GM18951 (cell line): ENCODE measurements around the gene SLC13A4.

Experiments used
- POLR2A ChIP-seq: IDR thresholded peaks from 4 replicates; pipeline ENCODE4 v1.6.1; 2011; ENCODE audit warnings: mild to moderate bottlenecking; ENCODE audit not compliant: insufficient read length, insufficient read depth; ENCODE audit errors: extremely low read depth
- in situ Hi-C: fragments of 300-500 bp; cut with MboI; formaldehyde crosslinking; loops from one replicate; pipeline ENCODE4 v1.12.0; 2022; ENCODE audit warnings: low sequenced_read_pairs, mixed read lengths, inconsistent platforms; ENCODE audit not compliant: unreplicated experiment

SLC13A4 gene

DNA sequence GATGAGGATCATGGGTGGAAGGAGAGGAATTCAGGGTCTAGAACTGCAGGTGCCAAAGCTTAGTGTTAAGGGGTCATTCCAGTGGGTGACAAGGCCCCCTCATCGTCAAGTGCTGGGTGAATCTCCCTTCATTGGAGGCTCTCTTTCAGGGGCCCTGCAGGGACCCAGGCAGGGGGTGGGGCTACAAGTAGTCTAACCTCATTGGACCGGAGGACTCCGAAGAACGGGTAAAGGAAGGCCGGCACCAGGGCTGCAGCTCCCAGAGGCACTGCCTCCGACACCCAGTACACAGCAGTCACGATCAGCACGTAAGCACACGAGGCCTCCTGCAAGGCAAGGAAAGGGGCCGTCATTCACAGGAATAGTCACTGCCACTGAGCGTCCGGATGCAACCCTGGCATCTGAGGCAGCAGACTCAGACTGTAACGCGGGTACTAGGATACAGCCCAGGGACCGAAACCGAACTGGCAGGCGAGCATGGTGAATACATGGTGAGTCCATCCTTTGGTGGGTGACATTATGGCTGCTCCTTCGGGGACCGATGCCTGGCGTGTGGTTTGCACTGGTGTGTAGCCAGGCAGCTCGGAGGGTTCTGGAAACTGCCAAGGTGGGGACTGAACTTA is 6.7 kb downstream of the SLC13A4 start:
- in situ Hi-C loops = no loop called here
- no peak for TF ChIP-seq POLR2A

DNA sequence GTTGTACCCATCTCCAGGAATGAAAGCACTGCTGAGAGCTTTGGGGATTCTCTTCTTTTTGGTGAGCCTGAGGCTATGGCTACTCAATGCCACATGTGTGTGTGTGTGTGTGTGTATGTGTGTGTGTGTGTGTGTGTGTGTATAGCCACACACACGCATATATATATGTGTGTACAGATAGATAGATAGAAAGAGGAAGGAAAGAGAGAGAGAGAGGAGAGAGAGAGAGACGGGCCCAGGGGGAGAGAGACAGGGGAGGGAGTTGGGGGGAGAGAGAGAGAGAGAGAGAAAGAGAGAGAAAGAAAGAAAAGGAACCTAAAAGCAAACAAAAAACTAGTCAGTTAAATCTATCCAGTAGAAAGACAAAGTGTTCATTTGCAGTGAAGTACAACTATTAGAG is 8.3 kb downstream of the SLC13A4 start:
- no peak for TF ChIP-seq POLR2A
- in situ Hi-C loops = no loop called here

DNA sequence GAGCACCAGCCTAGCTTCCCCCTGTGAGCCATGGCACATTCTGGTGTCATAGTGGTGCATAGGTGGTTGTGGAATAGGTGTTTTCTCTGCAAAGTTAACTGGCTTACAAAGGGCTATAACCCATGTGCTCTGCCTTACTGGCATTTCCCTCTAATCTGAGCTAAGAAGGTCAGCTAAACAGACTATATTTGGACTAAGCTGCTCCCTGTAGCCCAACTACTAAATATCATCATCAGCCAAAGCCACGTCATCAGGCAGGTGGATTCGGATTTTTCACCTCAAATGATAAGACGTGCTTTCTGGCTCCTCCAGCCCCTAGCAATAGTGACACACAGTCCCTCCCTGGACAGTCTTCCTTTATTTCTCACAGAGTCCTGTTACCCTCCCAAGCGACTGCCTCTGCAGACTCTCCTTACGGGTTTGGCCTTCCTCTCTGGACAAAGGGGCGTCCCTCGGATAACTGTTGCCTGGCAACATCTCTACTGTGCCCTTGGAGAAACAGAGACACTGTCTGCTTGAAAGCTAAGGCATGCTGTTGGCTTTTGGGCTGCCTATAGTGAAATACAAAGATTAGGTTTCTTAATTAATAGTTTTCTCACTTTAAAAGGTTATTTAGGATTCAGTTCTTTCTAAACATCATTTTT is 9.1 kb downstream of the SLC13A4 start:
- no peak for TF ChIP-seq POLR2A
- in situ Hi-C loops = no loop called here

GRCh38 chr7:135718219-135718618 is 9.8 kb downstream of the SLC13A4 start:
- in situ Hi-C loops = no loop called here

GRCh38 chr7:135717693-135718092 is 10.3 kb downstream of the SLC13A4 start:
- no peak for TF ChIP-seq POLR2A
- in situ Hi-C loops = no loop called here

More at GRCh38 chr7:135718219-135718618, 9.8 kb downstream of the SLC13A4 start:
- TF ChIP-seq POLR2A = no peak

GRCh38 chr7:135716677-135717238 is 11.2 kb downstream of the SLC13A4 start:
- TF ChIP-seq POLR2A = no peak
- in situ Hi-C loops = no loop called here

- in situ Hi-C loops = no loop called here
- TF ChIP-seq POLR2A = no peak
Measured at GRCh38 chr7:135715673-135716072, 12.3 kb downstream of the SLC13A4 start.

- in situ Hi-C loops = no loop called here
Measured at GRCh38 chr7:135715055-135715522, 12.9 kb downstream of the SLC13A4 start.

DNA sequence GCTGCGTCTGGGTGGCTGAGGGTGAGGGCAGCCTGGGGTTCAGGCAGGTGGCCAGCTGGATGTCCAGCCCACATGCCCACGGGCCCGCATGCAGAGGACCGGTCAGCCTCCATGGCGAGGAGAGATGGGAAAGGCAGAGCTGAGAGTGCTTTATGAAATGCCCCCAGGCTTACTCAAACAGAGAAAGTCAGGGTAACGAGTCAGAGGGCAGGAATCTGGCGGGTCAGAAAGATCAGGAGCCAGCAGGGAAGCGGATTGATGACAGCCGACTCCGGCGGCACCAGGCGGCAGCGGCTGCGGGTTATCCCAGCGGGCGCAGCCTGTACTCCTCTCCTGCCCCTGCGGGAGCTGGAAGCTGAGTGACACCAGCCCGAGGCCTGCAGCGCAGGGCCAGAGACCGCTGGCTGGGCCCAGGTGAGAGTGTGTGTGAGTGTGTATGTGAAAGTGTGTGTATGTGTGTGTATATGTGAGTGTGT is 13.4 kb downstream of the SLC13A4 start:
- no peak for TF ChIP-seq POLR2A
- in situ Hi-C loops = no loop called here

More at GRCh38 chr7:135715055-135715522, 12.9 kb downstream of the SLC13A4 start:
- TF ChIP-seq POLR2A = no peak

DNA sequence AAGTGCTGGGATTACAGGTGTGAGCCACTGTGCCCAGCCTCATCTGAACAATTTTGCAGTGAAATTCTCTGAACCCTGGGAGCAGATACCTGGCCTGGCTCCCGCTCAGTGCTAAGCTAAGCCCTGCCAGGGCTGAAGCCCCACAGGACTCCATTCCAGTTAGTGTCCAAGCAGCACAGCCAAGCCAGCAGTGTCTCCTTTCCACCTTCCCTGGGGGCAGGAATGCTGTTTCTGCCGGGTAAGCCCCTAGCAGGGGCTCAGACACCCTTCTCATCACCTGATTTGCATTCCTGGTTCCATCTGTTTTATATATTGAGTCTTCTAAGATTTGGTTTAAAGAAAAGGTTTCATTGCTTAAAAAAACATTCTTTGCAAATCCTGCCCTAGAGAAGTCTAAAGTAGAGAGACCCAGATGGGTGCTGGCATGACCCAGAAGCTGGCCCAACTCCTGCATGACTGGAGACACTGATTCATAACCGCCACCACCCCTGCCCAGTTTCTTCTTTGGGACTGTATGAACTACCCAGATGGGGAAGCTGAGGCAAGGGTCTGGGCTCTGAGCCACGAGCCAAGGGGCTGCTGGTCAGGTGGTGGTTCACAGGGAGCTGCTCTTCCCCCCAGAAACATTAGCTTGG is 14.0 kb downstream of the SLC13A4 start:
- in situ Hi-C loops = no loop called here
- TF ChIP-seq POLR2A = no peak

GRCh38 chr7:135712796-135713195 is 15.2 kb downstream of the SLC13A4 start:
- no peak for TF ChIP-seq POLR2A
- in situ Hi-C loops = no loop called here

DNA sequence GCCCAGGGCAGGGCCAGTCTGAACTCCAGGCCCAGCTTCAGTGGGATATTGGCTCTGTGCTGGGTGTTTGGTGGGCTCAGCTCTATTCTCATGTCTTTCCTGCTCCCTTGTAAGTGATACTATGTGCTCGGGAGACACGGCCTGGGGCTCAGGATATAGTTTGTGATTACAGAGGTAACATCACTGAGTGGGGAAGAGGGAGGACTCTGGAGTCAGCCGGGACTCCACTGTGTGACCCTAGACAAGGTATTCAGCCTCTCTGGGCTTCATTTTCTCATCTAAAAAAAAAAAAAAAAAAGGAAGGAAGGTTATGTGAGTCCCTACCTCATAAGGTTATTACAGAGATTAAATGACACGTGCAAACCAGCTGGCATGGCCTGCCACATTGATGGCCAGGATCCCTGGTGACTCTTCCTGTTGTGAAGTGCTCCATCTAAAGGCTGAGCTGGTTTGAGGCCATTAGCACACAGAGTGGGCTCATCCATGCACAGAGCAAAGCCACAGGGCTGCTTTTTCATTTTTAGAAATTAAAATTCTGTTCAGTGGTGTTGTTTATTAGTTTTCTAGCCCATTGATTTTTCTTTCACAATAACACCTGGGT is 15.7 kb downstream of the SLC13A4 start:
- TF ChIP-seq POLR2A = no peak
- in situ Hi-C loops = no loop called here

DNA sequence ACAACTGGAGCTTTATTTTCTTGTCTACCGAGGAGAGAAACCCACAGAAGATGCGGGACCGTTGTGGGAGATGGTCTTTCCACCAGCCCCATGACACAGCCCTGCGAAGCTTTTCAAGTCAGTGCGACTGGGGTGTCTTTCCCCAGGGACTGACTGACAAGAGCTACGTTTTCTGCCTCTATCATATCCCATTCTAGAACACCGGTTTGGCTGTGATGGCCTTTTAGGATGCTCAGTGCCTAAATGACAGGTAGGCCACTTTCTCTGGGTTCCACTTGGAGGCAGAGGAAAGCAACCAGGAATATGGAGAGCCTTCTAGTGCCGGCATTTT is 16.9 kb downstream of the SLC13A4 start:
- TF ChIP-seq POLR2A = no peak
- in situ Hi-C loops = no loop called here
